Epithelial cell of proximal tubule (primary cell): Measurements from ENCODE around the gene FCHO2. TPM values are rescaled to one million over a fixed set of nuclear protein-coding genes. Genes with fewer than 3 reads are reported as not detected.

Experiments used
- DNase-seq: peaks from one replicate; pipeline ENCODE4 v3.0.0-alpha.2; 2011; ENCODE audit warnings: low read depth
- H3K4me3 ChIP-seq: 2 replicates; pipeline ENCODE4 v1.5.1; 2011; ENCODE audit warnings: low read depth, mild to moderate bottlenecking, low read length
- CTCF ChIP-seq: conservative IDR thresholded peaks from 2 replicates; pipeline ENCODE4 v1.5.1; 2012; ENCODE audit warnings: low read depth, mild to moderate bottlenecking, low read length
- total RNA-seq: library from RNA; depleted of rRNA; stranded (reverse); fragments of >200 nt; gene quantifications from 2 replicates; pipeline ENCODE4 v1.2.3, GENCODE V29; 2015

The FCHO2 gene
- total RNA-seq, 1 donor from 2014 or later, result 5.5 TPM

- no peak for DNase-seq
- no peak for TF ChIP-seq CTCF
- H3K4me3 ChIP-seq, result no peak overlapping the region
Measured at GRCh38 chr5:73117088-73117740, 161.4 kb downstream of the FCHO2 start.

- DNase-seq, result no peak
- TF ChIP-seq CTCF, result no peak
- no peak overlapping the region for H3K4me3 ChIP-seq
Measured at GRCh38 chr5:73118391-73118973, 162.6 kb downstream of the FCHO2 start.

GRCh38 chr5:73119451-73120157 is 163.8 kb downstream of the FCHO2 start:
- peak overlapping the region; percentile 78 for H3K4me3 ChIP-seq
- peak; percentile 87 for DNase-seq
- peak; percentile 13 for TF ChIP-seq CTCF

- peak within 1 kb of the TSS; percentile 78 for H3K4me3 ChIP-seq
- no peak for TF ChIP-seq CTCF
- no peak for DNase-seq
Measured at GRCh38 chr5:73120222-73121118, 164.6 kb downstream of the FCHO2 start, which contains the start of gene TMEM171. Gene TMEM171 (plus strand): TSS chr5:73120575. CDS start chr5:73123374, 2,799 bp downstream.

GRCh38 chr5:73121119-73121463 is 165.2 kb downstream of the FCHO2 start:
- peak overlapping the region; percentile 78 for H3K4me3 ChIP-seq
- no peak for DNase-seq
- no peak for TF ChIP-seq CTCF

- no peak for TF ChIP-seq CTCF
- no peak overlapping the region for H3K4me3 ChIP-seq
- DNase-seq, result no peak
Measured at GRCh38 chr5:73122875-73123810, 167.3 kb downstream of the FCHO2 start.
